GM23338 (cell line): ENCODE measurements around the gene THBS4. TPM values are rescaled to one million over a fixed set of nuclear protein-coding genes. Genes with fewer than 3 reads are reported as not detected.

Experiments
- ATAC-seq: fragments of 200-7000 bp; cut with Tn5 transposase; 3 replicates; pipeline ENCODE4 v1.9.1; 2020
- DNase-seq: peaks from one replicate; pipeline ENCODE4 v3.0.0-alpha.2; 2015; ENCODE audit warnings: low spot score
- H2AFZ ChIP-seq: fragments of 200-600 bp; sonication (generic); 2 replicates; pipeline ENCODE4 v1.8.0; 2016; ENCODE audit warnings: antibody characterized with exemption, mild to moderate bottlenecking, moderate library complexity
- H3F3A ChIP-seq: fragments of 200-600 bp; sonication (generic); replicated peaks from 2 replicates; pipeline ENCODE4 v1.8.0; 2017; ENCODE audit warnings: antibody characterized with exemption, mixed run types, low read depth
- H3K27ac ChIP-seq: fragments of 200-600 bp; sonication (generic); 2 replicates; pipeline ENCODE4 v1.6.1; 2016; ENCODE audit warnings: low read depth
- H3K27me3 ChIP-seq: fragments of 200-600 bp; sonication (generic); 2 replicates; pipeline ENCODE4 v1.8.0; 2016; ENCODE audit warnings: mild to moderate bottlenecking, mixed run types, moderate library complexity; ENCODE audit not compliant: insufficient read depth
- H3K36me3 ChIP-seq: fragments of 200-600 bp; sonication (generic); 2 replicates; pipeline ENCODE4 v1.8.0; 2016; ENCODE audit warnings: mild to moderate bottlenecking; ENCODE audit not compliant: insufficient read depth
- H3K4me1 ChIP-seq: fragments of 200-600 bp; sonication (generic); 2 replicates; pipeline ENCODE4 v1.8.0; 2016; ENCODE audit warnings: mild to moderate bottlenecking, moderate library complexity; ENCODE audit not compliant: insufficient read depth
- H3K4me2 ChIP-seq: fragments of 200-600 bp; sonication (generic); 2 replicates; pipeline ENCODE4 v1.7.1; 2017; ENCODE audit warnings: mixed run types
- H3K4me3 ChIP-seq: fragments of 200-600 bp; sonication (generic); 2 replicates; pipeline ENCODE4 v1.6.1; 2016; ENCODE audit warnings: mixed run types
- H3K79me2 ChIP-seq: fragments of 200-600 bp; sonication (generic); replicated peaks from 2 replicates; pipeline ENCODE4 v1.8.0; 2017; ENCODE audit warnings: mild to moderate bottlenecking; ENCODE audit not compliant: insufficient read depth
- H3K9me2 ChIP-seq: fragments of 200-600 bp; sonication (generic); 2 replicates; pipeline ENCODE4 v1.8.0; 2017; ENCODE audit not compliant: insufficient read depth
- H4K20me1 ChIP-seq: fragments of 200-600 bp; sonication (generic); replicated peaks from 2 replicates; pipeline ENCODE4 v1.8.0; 2017; ENCODE audit warnings: mild to moderate bottlenecking; ENCODE audit not compliant: insufficient read depth
- H3K27ac Mint-ChIP-seq: 2 replicates; pipeline ENCODE4 v1.8.0; 2020; ENCODE audit warnings: inconsistent platforms, mild to moderate bottlenecking, moderate library complexity, mixed read lengths
- H3K27me3 Mint-ChIP-seq: 3 replicates; pipeline ENCODE4 v1.8.0; 2022; ENCODE audit warnings: low read depth, mild to moderate bottlenecking, moderate library complexity, mixed read lengths, inconsistent platforms; ENCODE audit not compliant: insufficient read depth, poor library complexity
- H3K36me3 Mint-ChIP-seq: 3 replicates; pipeline ENCODE4 v1.8.0; 2021; ENCODE audit warnings: low read depth, mild to moderate bottlenecking, inconsistent platforms, moderate library complexity, mixed read lengths
- H3K4me1 Mint-ChIP-seq: 3 replicates; pipeline ENCODE4 v1.8.0; 2020; ENCODE audit warnings: mild to moderate bottlenecking, inconsistent platforms, mixed read lengths
- H3K4me3 Mint-ChIP-seq: 3 replicates; pipeline ENCODE4 v1.8.0; 2021; ENCODE audit warnings: moderate library complexity, mild to moderate bottlenecking, inconsistent platforms, mixed read lengths
- H3K9me3 Mint-ChIP-seq: 3 replicates; pipeline ENCODE4 v1.8.0; 2020; ENCODE audit warnings: moderate library complexity, mild to moderate bottlenecking, inconsistent platforms, mixed read lengths
- CREB1 ChIP-seq: fragments of 250-450 bp; sonication (Bioruptor Pico); IDR thresholded peaks from 2 replicates; pipeline ENCODE4 v1.5.0; 2020; ENCODE audit warnings: low read depth, mild to moderate bottlenecking, moderate library complexity
- ETS1 ChIP-seq: IDR thresholded peaks from 2 replicates; pipeline ENCODE4 v1.6.1; 2016; ENCODE audit warnings: antibody characterized with exemption
- EZH2 ChIP-seq: fragments of 200-600 bp; sonication (generic); IDR thresholded peaks from one replicate; pipeline ENCODE4 v1.8.0; 2017; ENCODE audit warnings: antibody characterized with exemption, mild to moderate bottlenecking, low read depth; ENCODE audit not compliant: unreplicated experiment
- EZH2phosphoT487 ChIP-seq: fragments of 200-600 bp; sonication (generic); IDR thresholded peaks from one replicate; pipeline ENCODE4 v1.8.1; 2018; ENCODE audit warnings: antibody characterized with exemption; ENCODE audit not compliant: unreplicated experiment
- JUNB ChIP-seq: IDR thresholded peaks from one replicate; pipeline ENCODE4 v1.6.1; 2016; ENCODE audit warnings: antibody characterized with exemption; ENCODE audit not compliant: unreplicated experiment
- NANOG ChIP-seq: IDR thresholded peaks from 2 replicates; pipeline ENCODE4 v1.6.1; 2016; ENCODE audit warnings: antibody characterized with exemption, borderline replicate concordance
- POLR2AphosphoS5 ChIP-seq: IDR thresholded peaks from 2 replicates; pipeline ENCODE4 v1.6.1; 2016; ENCODE audit warnings: antibody characterized with exemption, low read depth
- REST ChIP-seq: IDR thresholded peaks from one replicate; pipeline ENCODE4 v1.6.1; 2018; ENCODE audit warnings: antibody characterized with exemption; ENCODE audit not compliant: unreplicated experiment
- STAT1 ChIP-seq: IDR thresholded peaks from one replicate; pipeline ENCODE4 v1.6.1; 2016; ENCODE audit warnings: antibody characterized with exemption; ENCODE audit not compliant: unreplicated experiment
- ZNF114 ChIP-seq: fragments of 250-450 bp; sonication (Bioruptor Pico); IDR thresholded peaks from 2 replicates; pipeline ENCODE4 v1.5.0; 2020; ENCODE audit warnings: mild to moderate bottlenecking, moderate library complexity
- ZNF331 ChIP-seq: fragments of 250-450 bp; sonication (Bioruptor Pico); IDR thresholded peaks from 2 replicates; pipeline ENCODE4 v1.5.0; 2020; ENCODE audit warnings: low read depth, mild to moderate bottlenecking, moderate library complexity
- polyA plus RNA-seq: library from polyadenylated mRNA; unstranded; fragments of >200 nt; fragmentation: Nextera tagmentation; extraction: Ambion mirVana; gene quantifications from 2 replicates; pipeline ENCODE4 v1.2.1, GENCODE V29; 2016
- total RNA-seq: library from RNA; depleted of rRNA; stranded (reverse); fragments of >200 nt; shearing (Covaris generic); gene quantifications from 2 replicates; pipeline ENCODE4 v1.2.3, GENCODE V29; 2014
- TF ChIP-seq, protein P1 (sequence below): fragments of 250-450 bp; sonication (Bioruptor Pico); IDR thresholded peaks from 2 replicates; pipeline ENCODE4 v1.5.0; 2020; ENCODE audit warnings: mild to moderate bottlenecking, moderate library complexity

THBS4 gene
- total and polyA plus RNA-seq, 2 experiments from 2014 or later = 14.0 to 23.2 TPM

GRCh38 chr5:80116465-80116864, 81.3 kb downstream of the THBS4 start:
- Mint-ChIP-seq H3K27me3 (peaks cover 10% of the 10 kb centered on the region), H3K9me3 (peaks cover 18% of the 10 kb centered on the region), H3K27ac (no peak overlapping the region), H3K4me3 (no peak overlapping the region), H3K36me3 (peaks cover 20% of the 10 kb centered on the region), H3K4me1 (peaks cover 11% of the 10 kb centered on the region)
- Histone ChIP-seq H4K20me1 (no peaks in the 10 kb centered on the region), H3K4me3 (no peak overlapping the region), H3K27me3 (no peaks in the 10 kb centered on the region), H3K27ac (no peak overlapping the region), H3F3A (no peaks in the 10 kb centered on the region), H3K36me3 (peaks cover 7% of the 10 kb centered on the region; the same call in 1 of the 2 replicates), H2AFZ (no peak overlapping the region), H3K79me2 (no peaks in the 10 kb centered on the region), H3K4me1 (peaks cover 10% of the 10 kb centered on the region), H3K4me2 (no peak overlapping the region), H3K9me2 (no peaks in the 10 kb centered on the region)
- no peak for ATAC-seq
- no peak for DNase-seq
- TF ChIP-seq NANOG = no peak
- TF ChIP-seq, protein P1, sequence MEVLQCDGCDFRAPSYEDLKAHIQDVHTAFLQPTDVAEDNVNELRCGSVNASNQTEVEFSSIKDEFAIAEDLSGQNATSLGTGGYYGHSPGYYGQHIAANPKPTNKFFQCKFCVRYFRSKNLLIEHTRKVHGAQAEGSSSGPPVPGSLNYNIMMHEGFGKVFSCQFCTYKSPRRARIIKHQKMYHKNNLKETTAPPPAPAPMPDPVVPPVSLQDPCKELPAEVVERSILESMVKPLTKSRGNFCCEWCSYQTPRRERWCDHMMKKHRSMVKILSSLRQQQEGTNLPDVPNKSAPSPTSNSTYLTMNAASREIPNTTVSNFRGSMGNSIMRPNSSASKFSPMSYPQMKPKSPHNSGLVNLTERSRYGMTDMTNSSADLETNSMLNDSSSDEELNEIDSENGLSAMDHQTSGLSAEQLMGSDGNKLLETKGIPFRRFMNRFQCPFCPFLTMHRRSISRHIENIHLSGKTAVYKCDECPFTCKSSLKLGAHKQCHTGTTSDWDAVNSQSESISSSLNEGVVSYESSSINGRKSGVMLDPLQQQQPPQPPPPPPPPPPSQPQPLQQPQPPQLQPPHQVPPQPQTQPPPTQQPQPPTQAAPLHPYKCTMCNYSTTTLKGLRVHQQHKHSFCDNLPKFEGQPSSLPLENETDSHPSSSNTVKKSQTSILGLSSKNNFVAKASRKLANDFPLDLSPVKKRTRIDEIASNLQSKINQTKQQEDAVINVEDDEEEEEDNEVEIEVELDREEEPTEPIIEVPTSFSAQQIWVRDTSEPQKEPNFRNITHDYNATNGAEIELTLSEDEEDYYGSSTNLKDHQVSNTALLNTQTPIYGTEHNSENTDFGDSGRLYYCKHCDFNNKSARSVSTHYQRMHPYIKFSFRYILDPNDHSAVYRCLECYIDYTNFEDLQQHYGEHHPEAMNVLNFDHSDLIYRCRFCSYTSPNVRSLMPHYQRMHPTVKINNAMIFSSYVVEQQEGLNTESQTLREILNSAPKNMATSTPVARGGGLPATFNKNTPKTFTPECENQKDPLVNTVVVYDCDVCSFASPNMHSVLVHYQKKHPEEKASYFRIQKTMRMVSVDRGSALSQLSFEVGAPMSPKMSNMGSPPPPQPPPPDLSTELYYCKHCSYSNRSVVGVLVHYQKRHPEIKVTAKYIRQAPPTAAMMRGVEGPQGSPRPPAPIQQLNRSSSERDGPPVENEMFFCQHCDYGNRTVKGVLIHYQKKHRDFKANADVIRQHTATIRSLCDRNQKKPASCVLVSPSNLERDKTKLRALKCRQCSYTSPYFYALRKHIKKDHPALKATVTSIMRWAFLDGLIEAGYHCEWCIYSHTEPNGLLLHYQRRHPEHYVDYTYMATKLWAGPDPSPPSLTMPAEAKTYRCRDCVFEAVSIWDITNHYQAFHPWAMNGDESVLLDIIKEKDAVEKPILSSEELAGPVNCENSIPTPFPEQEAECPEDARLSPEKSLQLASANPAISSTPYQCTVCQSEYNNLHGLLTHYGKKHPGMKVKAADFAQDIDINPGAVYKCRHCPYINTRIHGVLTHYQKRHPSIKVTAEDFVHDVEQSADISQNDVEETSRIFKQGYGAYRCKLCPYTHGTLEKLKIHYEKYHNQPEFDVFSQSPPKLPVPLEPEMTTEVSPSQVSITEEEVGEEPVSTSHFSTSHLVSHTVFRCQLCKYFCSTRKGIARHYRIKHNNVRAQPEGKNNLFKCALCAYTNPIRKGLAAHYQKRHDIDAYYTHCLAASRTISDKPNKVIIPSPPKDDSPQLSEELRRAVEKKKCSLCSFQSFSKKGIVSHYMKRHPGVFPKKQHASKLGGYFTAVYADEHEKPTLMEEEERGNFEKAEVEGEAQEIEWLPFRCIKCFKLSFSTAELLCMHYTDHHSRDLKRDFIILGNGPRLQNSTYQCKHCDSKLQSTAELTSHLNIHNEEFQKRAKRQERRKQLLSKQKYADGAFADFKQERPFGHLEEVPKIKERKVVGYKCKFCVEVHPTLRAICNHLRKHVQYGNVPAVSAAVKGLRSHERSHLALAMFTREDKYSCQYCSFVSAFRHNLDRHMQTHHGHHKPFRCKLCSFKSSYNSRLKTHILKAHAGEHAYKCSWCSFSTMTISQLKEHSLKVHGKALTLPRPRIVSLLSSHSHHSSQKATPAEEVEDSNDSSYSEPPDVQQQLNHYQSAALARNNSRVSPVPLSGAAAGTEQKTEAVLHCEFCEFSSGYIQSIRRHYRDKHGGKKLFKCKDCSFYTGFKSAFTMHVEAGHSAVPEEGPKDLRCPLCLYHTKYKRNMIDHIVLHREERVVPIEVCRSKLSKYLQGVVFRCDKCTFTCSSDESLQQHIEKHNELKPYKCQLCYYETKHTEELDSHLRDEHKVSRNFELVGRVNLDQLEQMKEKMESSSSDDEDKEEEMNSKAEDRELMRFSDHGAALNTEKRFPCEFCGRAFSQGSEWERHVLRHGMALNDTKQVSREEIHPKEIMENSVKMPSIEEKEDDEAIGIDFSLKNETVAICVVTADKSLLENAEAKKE (CRISPR knock-in tag) = no peak
- TF ChIP-seq EZH2 = no peak
- TF ChIP-seq ZNF331 (CRISPR knock-in tag) = no peak
- no peak for TF ChIP-seq CREB1 (CRISPR knock-in tag)
- TF ChIP-seq ZNF114 (CRISPR knock-in tag) = no peak
- TF ChIP-seq ETS1 = no peak
- no peak for TF ChIP-seq STAT1
- no peak for TF ChIP-seq POLR2AphosphoS5
- TF ChIP-seq REST = no peak
- TF ChIP-seq EZH2phosphoT487 = no peak
- TF ChIP-seq JUNB = no peak
